ENCODE measurements around the gene CIRBP. TPM values are rescaled to one million over a fixed set of nuclear protein-coding genes. Genes with fewer than 3 reads are reported as not detected.

The CIRBP gene
- total and polyA plus RNA-seq, 9 of the 15 experiments (the other 6 are each of a cell fraction or from before 2014, with no cell fraction given) = 20.5 to 327 (median 176) TPM

GRCh38 chr19:1307320-1307719, 38.2 kb downstream of the CIRBP start:
- Histone ChIP-seq H3K27ac (ENCODE audit: extremely low read depth, low read depth, low read length) (peak overlapping the region; percentile 78), H3K9me1 (ENCODE audit: control insufficient read depth, insufficient read depth, low read length) (no peaks in the 10 kb centered on the region), H3K4me3 (peak overlapping the region; percentile 56), H3K9me3 (replicated peaks; ENCODE audit: control insufficient read depth, insufficient read depth, low read depth, low read length) (no peaks in the 10 kb centered on the region), H3K79me2 (ENCODE audit: control insufficient read depth, insufficient read depth, low read length) (peaks cover 16% of the 10 kb centered on the region; the same call in 2 of the 3 replicates), H4K20me1 (replicated peaks; ENCODE audit: control insufficient read depth, insufficient read depth, low read length) (peaks cover 8% of the 10 kb centered on the region; the same call in 1 of the 2 replicates), H3K4me1 (replicated peaks in 1 of 2; ENCODE audit: control insufficient read depth in 2 of 2, insufficient read depth in 2 of 2, low read length in 2 of 2) (peaks cover 6 to 65% of the 10 kb centered on the region in 2 experiments), H3K27me3 (ENCODE audit: control insufficient read depth in 2 of 2, insufficient read depth in 2 of 2, low read length in 2 of 2) (no peaks in the 10 kb centered on the region), H3K9ac (ENCODE audit: insufficient read depth in 1 of 2, low read depth in 2 of 2, low read length in 2 of 2) (peak overlapping the region; percentile 79 to 93), H2AFZ (ENCODE audit: low read depth, low read length) (peak overlapping the region; percentile 91), H3K4me2 (ENCODE audit: insufficient read depth, low read length) (peak overlapping the region; percentile 95), H3K36me3 (ENCODE audit: control insufficient read depth, insufficient read depth, low read length) (no peaks in the 10 kb centered on the region)
- FAIRE-seq = no peak
- 19% methylated on average over 25 of the region's 38 CpGs for WGBS (ENCODE audit: insufficient coverage, low coverage, missing lambda C conversion rate)
- in situ Hi-C loops (cut with MboI) = no loop called here
- no TSS peak for BruUV-seq (replicated peaks)
- POLR2A ChIA-PET = interaction anchor here (0.5 to 1.6 kb wide), 7 partner anchors 10 to 65 kb away, joined by 3 to 5 read pairs (median 4); no protein-coding TSS in a partner anchor
- peak; percentile 86 to 91 (median 88) for DNase-seq (ENCODE audit: extremely low read depth in 1 of 4, low spot score in 3 of 4)
- intact Hi-C loops (cut with micrococcal nuclease) = no loop called here
- peak; percentile 85 for ATAC-seq
- CTCF ChIA-PET (ENCODE audit: low intra/inter-chr PET ratio) = interaction anchor here (1.0 kb wide), 1 partner anchor 9 kb away, joined by 3 read pairs; no protein-coding TSS in a partner anchor
- TF ChIP-seq ZBTB33 (CRISPR knock-in tag; IDR thresholded peaks at IDR 0.05) = peak; percentile 60
- TF ChIP-seq ELF1 (tag; IDR thresholded peaks at IDR 0.05) = peak; percentile 80
- TF ChIP-seq CSDE1 (IDR thresholded peaks at IDR 0.05) = no peak
- TF ChIP-seq, protein P1, sequence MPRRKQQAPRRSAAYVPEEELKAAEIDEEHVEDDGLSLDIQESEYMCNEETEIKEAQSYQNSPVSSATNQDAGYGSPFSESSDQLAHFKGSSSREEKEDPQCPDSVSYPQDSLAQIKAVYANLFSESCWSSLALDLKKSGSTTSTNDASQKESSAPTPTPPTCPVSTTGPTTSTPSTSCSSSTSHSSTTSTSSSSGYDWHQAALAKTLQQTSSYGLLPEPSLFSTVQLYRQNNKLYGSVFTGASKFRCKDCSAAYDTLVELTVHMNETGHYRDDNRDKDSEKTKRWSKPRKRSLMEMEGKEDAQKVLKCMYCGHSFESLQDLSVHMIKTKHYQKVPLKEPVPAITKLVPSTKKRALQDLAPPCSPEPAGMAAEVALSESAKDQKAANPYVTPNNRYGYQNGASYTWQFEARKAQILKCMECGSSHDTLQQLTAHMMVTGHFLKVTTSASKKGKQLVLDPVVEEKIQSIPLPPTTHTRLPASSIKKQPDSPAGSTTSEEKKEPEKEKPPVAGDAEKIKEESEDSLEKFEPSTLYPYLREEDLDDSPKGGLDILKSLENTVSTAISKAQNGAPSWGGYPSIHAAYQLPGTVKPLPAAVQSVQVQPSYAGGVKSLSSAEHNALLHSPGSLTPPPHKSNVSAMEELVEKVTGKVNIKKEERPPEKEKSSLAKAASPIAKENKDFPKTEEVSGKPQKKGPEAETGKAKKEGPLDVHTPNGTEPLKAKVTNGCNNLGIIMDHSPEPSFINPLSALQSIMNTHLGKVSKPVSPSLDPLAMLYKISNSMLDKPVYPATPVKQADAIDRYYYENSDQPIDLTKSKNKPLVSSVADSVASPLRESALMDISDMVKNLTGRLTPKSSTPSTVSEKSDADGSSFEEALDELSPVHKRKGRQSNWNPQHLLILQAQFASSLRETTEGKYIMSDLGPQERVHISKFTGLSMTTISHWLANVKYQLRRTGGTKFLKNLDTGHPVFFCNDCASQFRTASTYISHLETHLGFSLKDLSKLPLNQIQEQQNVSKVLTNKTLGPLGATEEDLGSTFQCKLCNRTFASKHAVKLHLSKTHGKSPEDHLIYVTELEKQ (CRISPR knock-in tag; IDR thresholded peaks at IDR 0.05) = no peak
- peak; percentile 93 to 94 for TF ChIP-seq NRF1 (conservative IDR thresholded peaks at IDR 0.05 in 1 of 2, IDR thresholded peaks at IDR 0.05 in 1 of 2)
- TF ChIP-seq, protein P2, sequence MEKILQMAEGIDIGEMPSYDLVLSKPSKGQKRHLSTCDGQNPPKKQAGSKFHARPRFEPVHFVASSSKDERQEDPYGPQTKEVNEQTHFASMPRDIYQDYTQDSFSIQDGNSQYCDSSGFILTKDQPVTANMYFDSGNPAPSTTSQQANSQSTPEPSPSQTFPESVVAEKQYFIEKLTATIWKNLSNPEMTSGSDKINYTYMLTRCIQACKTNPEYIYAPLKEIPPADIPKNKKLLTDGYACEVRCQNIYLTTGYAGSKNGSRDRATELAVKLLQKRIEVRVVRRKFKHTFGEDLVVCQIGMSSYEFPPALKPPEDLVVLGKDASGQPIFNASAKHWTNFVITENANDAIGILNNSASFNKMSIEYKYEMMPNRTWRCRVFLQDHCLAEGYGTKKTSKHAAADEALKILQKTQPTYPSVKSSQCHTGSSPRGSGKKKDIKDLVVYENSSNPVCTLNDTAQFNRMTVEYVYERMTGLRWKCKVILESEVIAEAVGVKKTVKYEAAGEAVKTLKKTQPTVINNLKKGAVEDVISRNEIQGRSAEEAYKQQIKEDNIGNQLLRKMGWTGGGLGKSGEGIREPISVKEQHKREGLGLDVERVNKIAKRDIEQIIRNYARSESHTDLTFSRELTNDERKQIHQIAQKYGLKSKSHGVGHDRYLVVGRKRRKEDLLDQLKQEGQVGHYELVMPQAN (IDR thresholded peaks at IDR 0.05; ENCODE audit: borderline replicate concordance) = peak; percentile 17; the same call in 1 of the 2 replicates
- peak; percentile 31; the same call in 1 of the 2 replicates for TF ChIP-seq L3MBTL2 (IDR thresholded peaks at IDR 0.05)
- TF ChIP-seq ETV1 (tag; conservative IDR thresholded peaks at IDR 0.05; ENCODE audit: low read depth) = peak; percentile 78
- 0 out of 4 replicates have a peak, but pooled peaks of 1 of the 2 experiments have one; percentile 29 for TF ChIP-seq MAZ (CRISPR knock-in tag; conservative IDR thresholded peaks at IDR 0.05 in 1 of 2, IDR thresholded peaks at IDR 0.05 in 1 of 2)
- TF ChIP-seq ZFX (CRISPR knock-in tag; IDR thresholded peaks at IDR 0.05) = peak; percentile 84
- no peak for TF ChIP-seq MTA1 (IDR thresholded peaks at IDR 0.05; ENCODE audit: borderline replicate concordance)
- TF ChIP-seq TBP (optimal IDR thresholded peaks at IDR 0.05; ENCODE audit: low read depth, low read length) = peak; percentile 85

All from K562 (cell line).